ENCODE data around the gene GRIA2.

DNA sequence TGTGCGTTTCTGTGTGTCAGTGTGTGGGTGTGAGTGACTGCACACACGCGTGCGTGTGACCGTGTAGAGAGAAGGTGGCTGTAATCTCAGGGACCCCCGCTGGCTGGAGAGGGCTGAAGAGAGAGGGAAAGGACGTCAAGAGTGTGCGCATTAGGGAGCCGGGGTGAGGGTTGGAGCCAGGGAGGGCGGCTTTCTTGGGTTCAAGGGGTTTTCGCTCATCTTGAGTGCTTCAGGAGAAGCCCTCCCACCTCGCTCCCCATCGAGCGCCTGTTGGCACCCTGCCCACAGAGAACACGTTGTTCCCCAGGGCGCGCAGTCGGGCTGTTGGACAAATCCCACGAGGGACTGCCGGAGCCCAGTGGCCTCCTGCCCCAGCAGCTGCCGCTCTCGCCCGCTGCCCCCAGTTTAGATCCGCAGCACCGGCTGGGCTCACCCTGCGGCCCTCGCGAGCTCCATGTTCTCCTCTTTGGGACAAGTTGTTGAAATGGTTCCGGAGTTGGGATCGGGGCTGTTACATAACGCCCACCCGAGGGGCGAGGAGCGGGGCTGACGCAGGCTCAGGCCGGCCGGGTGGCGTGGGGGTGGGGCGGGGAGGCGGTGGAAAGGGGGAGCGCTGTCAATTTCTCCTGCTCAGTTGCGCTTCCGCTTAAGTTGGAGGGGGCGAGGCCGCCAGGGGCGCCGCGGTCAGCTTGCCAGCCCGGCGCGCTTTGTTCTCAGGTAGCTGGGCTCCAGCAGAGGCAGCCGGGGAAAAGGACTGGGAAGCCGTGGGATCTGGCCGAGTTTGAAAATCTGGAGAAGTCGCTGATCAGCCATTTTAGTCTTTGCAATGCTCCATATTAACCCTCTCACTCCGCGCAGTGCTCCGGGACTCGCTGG is 1.6 kb downstream of the GRIA2 start:
- TF ChIP-seq, protein P1, sequence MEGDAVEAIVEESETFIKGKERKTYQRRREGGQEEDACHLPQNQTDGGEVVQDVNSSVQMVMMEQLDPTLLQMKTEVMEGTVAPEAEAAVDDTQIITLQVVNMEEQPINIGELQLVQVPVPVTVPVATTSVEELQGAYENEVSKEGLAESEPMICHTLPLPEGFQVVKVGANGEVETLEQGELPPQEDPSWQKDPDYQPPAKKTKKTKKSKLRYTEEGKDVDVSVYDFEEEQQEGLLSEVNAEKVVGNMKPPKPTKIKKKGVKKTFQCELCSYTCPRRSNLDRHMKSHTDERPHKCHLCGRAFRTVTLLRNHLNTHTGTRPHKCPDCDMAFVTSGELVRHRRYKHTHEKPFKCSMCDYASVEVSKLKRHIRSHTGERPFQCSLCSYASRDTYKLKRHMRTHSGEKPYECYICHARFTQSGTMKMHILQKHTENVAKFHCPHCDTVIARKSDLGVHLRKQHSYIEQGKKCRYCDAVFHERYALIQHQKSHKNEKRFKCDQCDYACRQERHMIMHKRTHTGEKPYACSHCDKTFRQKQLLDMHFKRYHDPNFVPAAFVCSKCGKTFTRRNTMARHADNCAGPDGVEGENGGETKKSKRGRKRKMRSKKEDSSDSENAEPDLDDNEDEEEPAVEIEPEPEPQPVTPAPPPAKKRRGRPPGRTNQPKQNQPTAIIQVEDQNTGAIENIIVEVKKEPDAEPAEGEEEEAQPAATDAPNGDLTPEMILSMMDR (IDR thresholded peaks at IDR 0.05): no peak
- TF ChIP-seq EZH2 (IDR thresholded peaks at IDR 0.05; ENCODE audit: borderline replicate concordance, insufficient read depth, low read depth, low read length, poor library complexity, severe bottlenecking): no peak
